ENCODE results near the gene IL34.

The IL34 gene

GRCh38 chr16:70659953-70660671 lies 13.8 kb downstream of the IL34 start:
- H3K27me3 ChIP-seq (ENCODE audit: low read length), result no peaks in the 10 kb centered on the region
- H4K20me1 ChIP-seq (ENCODE audit: low read depth, low read length), result no peaks in the 10 kb centered on the region
- no peaks in the 10 kb centered on the region for H3K36me3 ChIP-seq (ENCODE audit: low read length)
- H3K4me3 ChIP-seq (ENCODE audit: insufficient read depth, low read length, poor library complexity, severe bottlenecking), result no peak overlapping the region
- no peak for TF ChIP-seq EZH2phosphoT487 (conservative IDR thresholded peaks at IDR 0.05; ENCODE audit: low read length)
- no peak for TF ChIP-seq CTCF (IDR thresholded peaks at IDR 0.05; ENCODE audit: insufficient read depth, low read length, poor library complexity, severe bottlenecking)
- no peak overlapping the region for H2AFZ ChIP-seq (ENCODE audit: low read depth, low read length, severe bottlenecking)
- no peaks in the 10 kb centered on the region for H3K9me2 ChIP-seq (replicated peaks; ENCODE audit: insufficient read depth, low read length)
- no peak overlapping the region for H3K4me2 ChIP-seq (ENCODE audit: low read depth, low read length, poor library complexity, severe bottlenecking)
- H3K9me3 ChIP-seq (ENCODE audit: insufficient read depth, low read length), result no peaks in the 10 kb centered on the region
- no peak overlapping the region for H3K27ac ChIP-seq (ENCODE audit: low read depth, low read length)
- H3F3A ChIP-seq (ENCODE audit: insufficient read depth), result no peaks in the 10 kb centered on the region
- H3K79me2 ChIP-seq (ENCODE audit: insufficient read depth, low read length), result no peaks in the 10 kb centered on the region
- no peak overlapping the region for H3K9ac ChIP-seq (ENCODE audit: low read length)

- H3K9me2 ChIP-seq (replicated peaks; ENCODE audit: insufficient read depth, low read length), result no peaks in the 10 kb centered on the region
- no peaks in the 10 kb centered on the region for H3K79me2 ChIP-seq (ENCODE audit: insufficient read depth, low read length)
- no peak overlapping the region for H3K4me3 ChIP-seq (ENCODE audit: insufficient read depth, low read length, poor library complexity, severe bottlenecking)
- H3F3A ChIP-seq (ENCODE audit: insufficient read depth), result no peaks in the 10 kb centered on the region
- H3K9me3 ChIP-seq (ENCODE audit: insufficient read depth, low read length), result no peaks in the 10 kb centered on the region
- TF ChIP-seq CTCF (IDR thresholded peaks at IDR 0.05; ENCODE audit: insufficient read depth, low read length, poor library complexity, severe bottlenecking) (no peak), EZH2phosphoT487 (conservative IDR thresholded peaks at IDR 0.05; ENCODE audit: low read length) (no peak)
- H4K20me1 ChIP-seq (ENCODE audit: low read depth, low read length), result no peaks in the 10 kb centered on the region
- H3K36me3 ChIP-seq (ENCODE audit: low read length), result no peaks in the 10 kb centered on the region
- no peaks in the 10 kb centered on the region for H3K27me3 ChIP-seq (ENCODE audit: low read length)
- H3K4me2 ChIP-seq (ENCODE audit: low read depth, low read length, poor library complexity, severe bottlenecking), result no peak overlapping the region
- H2AFZ ChIP-seq (ENCODE audit: low read depth, low read length, severe bottlenecking), result no peak overlapping the region
- no peak overlapping the region for H3K27ac ChIP-seq (ENCODE audit: low read depth, low read length)
- no peak overlapping the region for H3K9ac ChIP-seq (ENCODE audit: low read length)
Measured at GRCh38 chr16:70660672-70661350, 14.5 kb downstream of the IL34 start.

- Histone ChIP-seq H3K79me2 (ENCODE audit: insufficient read depth, low read length) (no peaks in the 10 kb centered on the region), H3K9ac (ENCODE audit: low read length) (no peak overlapping the region), H4K20me1 (ENCODE audit: low read depth, low read length) (no peaks in the 10 kb centered on the region), H3F3A (ENCODE audit: insufficient read depth) (no peaks in the 10 kb centered on the region), H3K4me2 (ENCODE audit: low read depth, low read length, poor library complexity, severe bottlenecking) (no peak overlapping the region), H3K9me3 (ENCODE audit: insufficient read depth, low read length) (no peaks in the 10 kb centered on the region), H3K36me3 (ENCODE audit: low read length) (no peaks in the 10 kb centered on the region), H3K27ac (ENCODE audit: low read depth, low read length) (no peak overlapping the region), H2AFZ (ENCODE audit: low read depth, low read length, severe bottlenecking) (no peak overlapping the region), H3K9me2 (replicated peaks; ENCODE audit: insufficient read depth, low read length) (no peaks in the 10 kb centered on the region), H3K4me3 (ENCODE audit: insufficient read depth, low read length, poor library complexity, severe bottlenecking) (no peak overlapping the region), H3K27me3 (ENCODE audit: low read length) (no peaks in the 10 kb centered on the region)
- no peak for TF ChIP-seq EZH2phosphoT487 (conservative IDR thresholded peaks at IDR 0.05; ENCODE audit: low read length)
- no peak for TF ChIP-seq CTCF (IDR thresholded peaks at IDR 0.05; ENCODE audit: insufficient read depth, low read length, poor library complexity, severe bottlenecking)
Measured at GRCh38 chr16:70661534-70661917, 15.2 kb downstream of the IL34 start.

All from SU-DHL-6 (cell line).